CD4-positive, alpha-beta T cell treated with Interleukin-1 beta for 1 hour (primary cell): Measurements from ENCODE around the gene IFT172.

Source experiments
- DNase-seq, 2 donors: peaks; one replicate each; pipeline ENCODE4 v3.0.0-alpha.2; 2020 to 2022

The IFT172 gene

GRCh38 chr2:27494284-27494943 is 4.9 kb upstream of the IFT172 start:
- DNase-seq, result no peak

GRCh38 chr2:27493948-27494283 is 4.4 kb upstream of the IFT172 start:
- DNase-seq, result no peak

- no peak for DNase-seq
Observed at GRCh38 chr2:27492557-27492956, 3.0 kb upstream of the IFT172 start.

- peak in 1 of 2 donors; percentile 40 for DNase-seq
Observed at GRCh38 chr2:27489118-27489497, 435 bp downstream of the IFT172 start.

- no peak for DNase-seq
Observed at GRCh38 chr2:27485496-27485895, 4.0 kb downstream of the IFT172 start.

GRCh38 chr2:27471961-27472360 is 17.6 kb downstream of the IFT172 start:
- DNase-seq, result no peak

- DNase-seq, result no peak
Observed at GRCh38 chr2:27464443-27464842, 25.1 kb downstream of the IFT172 start.

- DNase-seq, result no peak
Observed at GRCh38 chr2:27461118-27461517, 28.4 kb downstream of the IFT172 start.

- no peak for DNase-seq
Observed at GRCh38 chr2:27453968-27454367, 35.6 kb downstream of the IFT172 start.

GRCh38 chr2:27451095-27451494 is 38.4 kb downstream of the IFT172 start:
- DNase-seq, result no peak

GRCh38 chr2:27448381-27448780 is 41.2 kb downstream of the IFT172 start:
- no peak for DNase-seq

- no peak for DNase-seq
Observed at GRCh38 chr2:27446057-27446456, 43.5 kb downstream of the IFT172 start.

- no peak for DNase-seq
Observed at GRCh38 chr2:27445615-27446014, 43.9 kb downstream of the IFT172 start.

GRCh38 chr2:27445155-27445554 is 44.4 kb downstream of the IFT172 start:
- DNase-seq, result no peak

GRCh38 chr2:27442920-27443282 is 46.6 kb downstream of the IFT172 start:
- no peak for DNase-seq

- DNase-seq, result peak; percentile 35 to 74
Observed at GRCh38 chr2:27441958-27442919, 47.3 kb downstream of the IFT172 start, which contains the start of gene KRTCAP3. KRTCAP3 (plus strand) TSS chr2:27442381; CDS start chr2:27442413, 32 bp downstream.

GRCh38 chr2:27441226-27441926 is 48.2 kb downstream of the IFT172 start:
- no peak for DNase-seq

GRCh38 chr2:27435628-27436027 is 53.9 kb downstream of the IFT172 start:
- DNase-seq, result no peak

- peak; percentile 29 to 33 for DNase-seq
Observed at GRCh38 chr2:27431395-27431794, 58.1 kb downstream of the IFT172 start.

GRCh38 chr2:27428978-27429541 is 60.5 kb downstream of the IFT172 start:
- DNase-seq, result peak; percentile 80 to 84

GRCh38 chr2:27428213-27428977 is 61.1 kb downstream of the IFT172 start, which contains the start of gene NRBP1:
NRBP1 (plus strand) TSS chr2:27428631; CDS start chr2:27433274, 4,643 bp downstream.
- peak; percentile 86 to 90 for DNase-seq

- no peak for DNase-seq
Observed at GRCh38 chr2:27427863-27428212, 61.7 kb downstream of the IFT172 start.
